OCI-LY1 (cell line): Measurements from ENCODE around the gene PDCD10.

Experiments used
- EZH2 ChIP-seq: fragments of 200-600 bp; sonication (generic), shearing (Covaris generic); IDR thresholded peaks from 2 replicates; pipeline ENCODE4 v1.8.0; 2017; ENCODE audit warnings: borderline replicate concordance, mixed run types, mild to moderate bottlenecking, antibody characterized with exemption, low read length, moderate library complexity, mixed read lengths
- TF ChIP-seq, protein P1 (sequence below): fragments of 200-600 bp; sonication (generic), shearing (Covaris generic); IDR thresholded peaks from 2 replicates; pipeline ENCODE4 v1.5.1; 2017; ENCODE audit warnings: mild to moderate bottlenecking, antibody characterized with exemption, low read length, moderate library complexity, mixed read lengths

DNA sequence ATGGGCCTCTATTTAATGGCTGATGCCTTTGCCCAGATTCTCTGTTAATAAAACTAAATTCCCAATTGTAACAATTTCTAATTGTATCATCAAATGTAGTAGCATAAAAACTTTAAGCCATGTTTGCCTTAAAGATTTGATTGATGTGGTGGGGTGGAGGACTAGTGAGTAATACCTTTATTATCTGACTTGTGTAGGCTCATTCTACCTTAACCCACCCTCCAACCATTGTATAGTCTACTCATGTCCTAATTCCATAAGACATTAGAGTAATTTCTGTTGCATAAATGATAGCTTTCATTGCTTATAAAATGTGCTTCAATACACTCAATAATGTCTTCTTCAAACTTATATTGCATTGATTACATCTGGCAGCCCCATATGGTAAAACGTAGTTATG, 26.6 kb upstream of the PDCD10 start:
- TF ChIP-seq, protein P1, sequence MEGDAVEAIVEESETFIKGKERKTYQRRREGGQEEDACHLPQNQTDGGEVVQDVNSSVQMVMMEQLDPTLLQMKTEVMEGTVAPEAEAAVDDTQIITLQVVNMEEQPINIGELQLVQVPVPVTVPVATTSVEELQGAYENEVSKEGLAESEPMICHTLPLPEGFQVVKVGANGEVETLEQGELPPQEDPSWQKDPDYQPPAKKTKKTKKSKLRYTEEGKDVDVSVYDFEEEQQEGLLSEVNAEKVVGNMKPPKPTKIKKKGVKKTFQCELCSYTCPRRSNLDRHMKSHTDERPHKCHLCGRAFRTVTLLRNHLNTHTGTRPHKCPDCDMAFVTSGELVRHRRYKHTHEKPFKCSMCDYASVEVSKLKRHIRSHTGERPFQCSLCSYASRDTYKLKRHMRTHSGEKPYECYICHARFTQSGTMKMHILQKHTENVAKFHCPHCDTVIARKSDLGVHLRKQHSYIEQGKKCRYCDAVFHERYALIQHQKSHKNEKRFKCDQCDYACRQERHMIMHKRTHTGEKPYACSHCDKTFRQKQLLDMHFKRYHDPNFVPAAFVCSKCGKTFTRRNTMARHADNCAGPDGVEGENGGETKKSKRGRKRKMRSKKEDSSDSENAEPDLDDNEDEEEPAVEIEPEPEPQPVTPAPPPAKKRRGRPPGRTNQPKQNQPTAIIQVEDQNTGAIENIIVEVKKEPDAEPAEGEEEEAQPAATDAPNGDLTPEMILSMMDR = no peak
- no peak for TF ChIP-seq EZH2
